HL-60 (cell line): ENCODE data around the gene ADCY1.

Source experiments
- DNase-seq, 2 experiments: peaks; one replicate each; pipeline ENCODE4 v3.0.0-alpha.2; 2010 to 2020; ENCODE audit warnings: low read depth in 1 of 2, low spot score in 1 of 2
- H3K27ac ChIP-seq: fragments of 250-450 bp; sonication (Bioruptor Pico); replicated peaks from 2 replicates; pipeline ENCODE4 v1.5.1; 2020; ENCODE audit warnings: mild to moderate bottlenecking, moderate library complexity
- H3K27me3 ChIP-seq: fragments of 250-450 bp; sonication (Bioruptor Pico); 2 replicates; pipeline ENCODE4 v1.5.1; 2021; ENCODE audit warnings: mild to moderate bottlenecking, moderate library complexity; ENCODE audit not compliant: insufficient read depth, poor library complexity, severe bottlenecking
- H3K4me3 ChIP-seq: replicated peaks from 2 replicates; pipeline ENCODE4 v1.5.1; 2011; ENCODE audit warnings: mild to moderate bottlenecking, control low read depth, low read length; ENCODE audit not compliant: insufficient read depth
- CTCF ChIP-seq: IDR thresholded peaks from one replicate; pipeline ENCODE4 v1.5.1; 2011; ENCODE audit warnings: low read length, control low read depth, inconsistent platforms; ENCODE audit not compliant: insufficient read depth
- GABPA ChIP-seq: IDR thresholded peaks from 2 replicates; pipeline ENCODE4 v1.6.1; 2012; ENCODE audit warnings: low read depth
- POLR2AphosphoS5 ChIP-seq: IDR thresholded peaks from 2 replicates; pipeline ENCODE4 v1.6.1; 2012; ENCODE audit warnings: low read depth
- REST ChIP-seq: IDR thresholded peaks from 2 replicates; pipeline ENCODE4 v1.6.1; 2012; ENCODE audit warnings: low read depth; ENCODE audit not compliant: insufficient replicate concordance
- SPI1 ChIP-seq: IDR thresholded peaks from 2 replicates; pipeline ENCODE4 v1.6.1; 2012; ENCODE audit warnings: low read depth, mild to moderate bottlenecking, borderline replicate concordance

The ADCY1 gene

GRCh38 chr7:45709168-45710042, 135.2 kb downstream of the ADCY1 start:
- TF ChIP-seq POLR2AphosphoS5 (no peak), SPI1 (no peak)
- no peaks in the 10 kb centered on the region for H3K27me3 ChIP-seq
- no peak for DNase-seq
- no peak overlapping the region for H3K27ac ChIP-seq
- H3K4me3 ChIP-seq, result no peak overlapping the region

GRCh38 chr7:45710271-45711160, 136.3 kb downstream of the ADCY1 start:
- no peak for TF ChIP-seq REST
- no peak for TF ChIP-seq POLR2AphosphoS5
- no peak for TF ChIP-seq CTCF
- TF ChIP-seq SPI1, result no peak
- no peak for TF ChIP-seq GABPA
- no peak for DNase-seq
- Histone ChIP-seq H3K27ac (no peak overlapping the region), H3K4me3 (no peak overlapping the region), H3K27me3 (no peaks in the 10 kb centered on the region)

GRCh38 chr7:45711161-45711490, 137.0 kb downstream of the ADCY1 start:
- no peak overlapping the region for H3K4me3 ChIP-seq
- TF ChIP-seq REST (no peak), SPI1 (no peak), CTCF (no peak), GABPA (no peak), POLR2AphosphoS5 (no peak)
- no peaks in the 10 kb centered on the region for H3K27me3 ChIP-seq
- no peak for DNase-seq
- no peak overlapping the region for H3K27ac ChIP-seq

GRCh38 chr7:45712057-45712689, 138.0 kb downstream of the ADCY1 start:
- no peak for DNase-seq
- Histone ChIP-seq H3K27ac (no peak overlapping the region), H3K4me3 (no peak overlapping the region), H3K27me3 (no peaks in the 10 kb centered on the region)
- TF ChIP-seq GABPA (no peak), REST (no peak), CTCF (no peak), SPI1 (no peak), POLR2AphosphoS5 (no peak)
